Lung (tissue), 12 donors: ENCODE results near the gene SAE1. TPM values are rescaled to one million over a fixed set of nuclear protein-coding genes. Genes with fewer than 3 reads are reported as not detected.
"Not testable (repeated sequence)": the region's sequence is repeated elsewhere in the genome, so short reads cannot be mapped to it uniquely, and the experiment has no call there.

ENCODE experiments used
- ATAC-seq: fragments of 200-7000 bp; cut with Tn5 transposase; one replicate; pipeline ENCODE4 v1.9.1; 2020; ENCODE audit warnings: moderate number of reproducible peaks; ENCODE audit not compliant: insufficient read depth, low FRiP score
- DNase-seq, 3 donors: peaks; one replicate each; pipeline ENCODE4 v3.0.0-alpha.2; 2013 to 2017
- H3K27ac ChIP-seq, 2 donors: one replicate each; pipeline ENCODE4 v1.5.1; 2013; ENCODE audit warnings: mild to moderate bottlenecking in 2 of 2, moderate library complexity in 2 of 2, control low read depth in 1 of 2, inconsistent platforms in 1 of 2, low read depth in 1 of 2, low read length in 1 of 2
- H3K27me3 ChIP-seq, 3 donors: one replicate each; pipeline ENCODE4 v1.5.1; 2013; ENCODE audit warnings: low read length in 2 of 3; ENCODE audit not compliant: control insufficient read depth in 3 of 3, insufficient read depth in 3 of 3
- H3K36me3 ChIP-seq, 4 donors: one replicate each; pipeline ENCODE4 v1.5.1; 2013; ENCODE audit warnings: low read length in 4 of 4, mild to moderate bottlenecking in 1 of 4, moderate library complexity in 1 of 4; ENCODE audit not compliant: control insufficient read depth in 4 of 4, insufficient read depth in 4 of 4
- H3K4me1 ChIP-seq, 5 donors: one replicate each; pipeline ENCODE4 v1.5.1; 2013; ENCODE audit warnings: low read length in 5 of 5, mild to moderate bottlenecking in 2 of 5, moderate library complexity in 1 of 5; ENCODE audit not compliant: control insufficient read depth in 5 of 5, insufficient read depth in 5 of 5
- H3K4me3 ChIP-seq: one replicate; pipeline ENCODE4 v1.5.1; 2013; ENCODE audit warnings: mild to moderate bottlenecking, control low read depth, moderate library complexity
- H3K9ac ChIP-seq, 2 donors: one replicate each; pipeline ENCODE4 v1.5.1; 2013; ENCODE audit warnings: low read length in 2 of 2, control low read depth in 1 of 2; ENCODE audit not compliant: insufficient read depth in 1 of 2
- H3K9me3 ChIP-seq, 4 donors: one replicate each; pipeline ENCODE4 v1.5.1; 2013; ENCODE audit warnings: low read length in 3 of 4, mild to moderate bottlenecking in 1 of 4, moderate library complexity in 1 of 4; ENCODE audit not compliant: control insufficient read depth in 4 of 4, insufficient read depth in 3 of 4
- CTCF ChIP-seq: IDR thresholded peaks from 2 replicates; pipeline ENCODE4 v1.5.1; 2012; ENCODE audit warnings: mild to moderate bottlenecking; ENCODE audit errors: control extremely low read depth, extremely low read depth
- WGBS, 2 donors: extraction: QIAGEN DNeasy Blood & Tissue Kit; methylation state at CpG; one replicate each; pipeline ENCODE4 v1.1.7; 2013; 5-methylcytosine and 5-hydroxymethylcytosine counted together
- polyA plus RNA-seq, 2 donors: library from polyadenylated mRNA; stranded (reverse); fragments of 200-250 nt; gene quantifications; one replicate each; pipeline ENCODE4 v1.2.1, GENCODE V29; 2013
- total RNA-seq, 2 donors: library from RNA; depleted of rRNA in 1 of 2; stranded (reverse); fragments of >200 nt in 1 of 2; gene quantifications; one replicate each; pipeline ENCODE4 v1.2.1, GENCODE V29; 2014 to 2021
- donor health status: control.
- donor health status: control.
- donor health status: Bipolar disorder and iron deficiency.
- donor health status: healthy.
- donor health status: DM: yes; HTN: yes; CAD: no.

The SAE1 gene
- total and polyA plus RNA-seq, 4 donors = 28.6 to 58.1 (median 55.9) TPM

GRCh38 chr19:47247308-47247990 lies 116.8 kb downstream of the SAE1 start:
- Histone ChIP-seq H3K9me3 (no peaks in the 10 kb centered on the region), H3K36me3 (no peaks in the 10 kb centered on the region), H3K4me1 (peaks cover 0 to 8% (median 6%) of the 10 kb centered on the region in 5 donors), H3K4me3 (no peak overlapping the region), H3K27ac (no peak overlapping the region), H3K27me3 (peaks cover 0 to 7% (median 0%) of the 10 kb centered on the region in 3 donors), H3K9ac (no peak overlapping the region)
- ATAC-seq (no peak), DNase-seq (peak; percentile 73 to 86 (median 78))
- TF ChIP-seq CTCF = peak; percentile 81
- 30 to 36% methylated on average over 25 of the region's 25 CpGs for WGBS, 2 donors

- H3K27ac ChIP-seq, H3K9ac ChIP-seq, H3K4me1 ChIP-seq, H3K9me3 ChIP-seq, ATAC-seq, H3K27me3 ChIP-seq, DNase-seq, H3K36me3 ChIP-seq, H3K4me3 ChIP-seq: not testable (repeated sequence)
- 83 to 84% methylated on average over 8 of the region's 8 CpGs for WGBS, 2 donors
Observed at GRCh38 chr19:47253016-47253415, 122.4 kb downstream of the SAE1 start.

- H3K27ac ChIP-seq = no peak overlapping the region
- WGBS, 2 donors = 66 to 92% methylated on average over 3 of the region's 3 CpGs
- no peaks in the 10 kb centered on the region for H3K27me3 ChIP-seq
- no peak for TF ChIP-seq CTCF
- no peak overlapping the region for H3K4me3 ChIP-seq
- no peak overlapping the region for H3K9ac ChIP-seq
- H3K36me3 ChIP-seq = peaks cover 0 to 3% (median 0%) of the 10 kb centered on the region in 4 donors
- H3K9me3 ChIP-seq = no peaks in the 10 kb centered on the region
- no peak for DNase-seq
- ATAC-seq = no peak
- H3K4me1 ChIP-seq = peaks cover 3 to 10% (median 7%) of the 10 kb centered on the region in 5 donors
Observed at GRCh38 chr19:47253467-47253881, 122.8 kb downstream of the SAE1 start.

GRCh38 chr19:47253970-47254369 lies 123.3 kb downstream of the SAE1 start:
- H3K4me1 ChIP-seq = peaks cover 3 to 14% (median 7%) of the 10 kb centered on the region in 5 donors
- no peak for DNase-seq
- H3K27me3 ChIP-seq = no peaks in the 10 kb centered on the region
- TF ChIP-seq CTCF = no peak
- H3K36me3 ChIP-seq = peaks cover 0 to 8% (median 2%) of the 10 kb centered on the region in 4 donors
- no peak overlapping the region for H3K4me3 ChIP-seq
- H3K9ac ChIP-seq = no peak overlapping the region
- H3K27ac ChIP-seq = no peak overlapping the region
- no peaks in the 10 kb centered on the region for H3K9me3 ChIP-seq
- no peak for ATAC-seq
- 93% methylated on average over 5 of the region's 5 CpGs for WGBS, 2 donors
